T-cell (primary cell): ENCODE measurements around the gene NEURL1. TPM values are rescaled to one million over a fixed set of nuclear protein-coding genes. Genes with fewer than 3 reads are reported as not detected.
A peak's percentile ranks its signal among the peaks of the same experiment; 100 is the strongest.
"Not testable (repeated sequence)": the region's sequence is repeated elsewhere in the genome, so short reads cannot be mapped to it uniquely, and the experiment has no call there.

Experiments used
- ATAC-seq, 4 experiments: fragments of 200-7000 bp in 3 of 4; fragments of 150-1000 bp in 1 of 4; cut with Tn5 transposase; replicated peaks in 1 of 4; 1 replicate in 3 of 4; 2 replicates in 1 of 4; pipeline ENCODE4 v1.10.0; 2021; ENCODE audit warnings: moderate library complexity in 3 of 4, mild to moderate bottlenecking in 2 of 4, moderate number of reproducible peaks in 1 of 4
- CTCF ChIA-PET, 2 donors: fragments of 300-600 bp; sonication (Branson Sonifier 250); formaldehyde crosslinking; loops; one replicate each; lab custom pipeline; 2022; ENCODE audit warnings: antibody characterized with exemption in 2 of 2; lab: Charles Lee
- POLR2A ChIA-PET, 2 donors: fragments of 300-600 bp; sonication (Branson Sonifier 250); formaldehyde crosslinking; loops; one replicate each; lab custom pipeline; 2022; ENCODE audit warnings: antibody characterized with exemption in 2 of 2; lab: Charles Lee
- DNase-seq, 35 experiments: peaks; one replicate each; pipeline versions ENCODE4 v3.0.0 to v3.0.0-alpha.2; 2013 to 2023
- H3K27ac ChIP-seq: one replicate; pipeline ENCODE4 v1.5.1; 2013; ENCODE audit warnings: low read length
- H3K27me3 ChIP-seq, 2 experiments: replicated peaks in 1 of 2; 1 replicate in 1 of 2; 2 replicates in 1 of 2; pipeline versions ENCODE4 v1.6.1 to v1.7.0; 2013; ENCODE audit warnings: low read length in 1 of 2, mixed read lengths in 1 of 2; ENCODE audit not compliant: control insufficient read depth in 2 of 2, insufficient read depth in 2 of 2; ENCODE audit errors: extremely low read depth in 1 of 2
- H3K36me3 ChIP-seq, 2 donors: 1 replicate in 1 of 2; 2 replicates in 1 of 2; pipeline versions ENCODE4 v1.6.1 to v1.7.0; 2013; ENCODE audit warnings: low read length in 1 of 2; ENCODE audit not compliant: control insufficient read depth in 2 of 2, insufficient read depth in 1 of 2; ENCODE audit errors: extremely low read depth in 1 of 2
- H3K4me1 ChIP-seq, 2 experiments: 1 replicate in 1 of 2; 2 replicates in 1 of 2; pipeline versions ENCODE4 v1.6.1 to v1.7.0; 2013; ENCODE audit warnings: low read length in 2 of 2, mixed read lengths in 1 of 2; ENCODE audit not compliant: insufficient read depth in 2 of 2, control insufficient read depth in 1 of 2; ENCODE audit errors: extremely low read depth in 1 of 2
- H3K4me3 ChIP-seq, 2 donors: 1 replicate in 1 of 2; 2 replicates in 1 of 2; pipeline versions ENCODE4 v1.5.1 to v1.7.0; 2013; ENCODE audit warnings: mild to moderate bottlenecking in 2 of 2, low read length in 1 of 2, moderate library complexity in 1 of 2; ENCODE audit not compliant: control insufficient read depth in 1 of 2; ENCODE audit errors: extremely low read depth in 1 of 2
- H3K9me3 ChIP-seq: 2 replicates; pipeline ENCODE4 v1.7.0; 2013
- H3K27ac Mint-ChIP-seq, 2 donors: one replicate each; pipeline ENCODE4 v1.8.0; 2020 to 2021; ENCODE audit warnings: mild to moderate bottlenecking in 2 of 2, mixed read lengths in 2 of 2
- H3K27me3 Mint-ChIP-seq, 2 donors: one replicate each; pipeline ENCODE4 v1.8.0; 2021 to 2022; ENCODE audit warnings: mixed read lengths in 2 of 2
- H3K36me3 Mint-ChIP-seq: one replicate; pipeline ENCODE4 v1.8.0; 2021; ENCODE audit warnings: mixed read lengths
- H3K4me1 Mint-ChIP-seq, 3 donors: one replicate each; pipeline ENCODE4 v1.8.0; 2020 to 2022; ENCODE audit warnings: mixed read lengths in 3 of 3, mild to moderate bottlenecking in 1 of 3
- H3K4me3 Mint-ChIP-seq, 3 donors: one replicate each; pipeline ENCODE4 v1.8.0; 2020 to 2022; ENCODE audit warnings: mild to moderate bottlenecking in 3 of 3, mixed read lengths in 3 of 3, moderate library complexity in 3 of 3
- H3K9me3 Mint-ChIP-seq, 3 donors: one replicate each; pipeline ENCODE4 v1.8.0; 2020 to 2022; ENCODE audit warnings: mixed read lengths in 3 of 3
- WGBS: methylation state at CpG from one replicate; pipeline ENCODE4 v1.1.5; 2013; ENCODE audit warnings: missing lambda C conversion rate; ENCODE audit not compliant: insufficient coverage; 5-methylcytosine and 5-hydroxymethylcytosine counted together
- total RNA-seq, 35 experiments: library from RNA in 6 of 35; stranded (reverse) in 6 of 35; fragments of 120-200 nt in 1 of 35; gene quantifications; one replicate each; pipeline versions ENCODE4 v1.2.1 to v1.2.4 and lab custom pipeline; 2013 to 2026

Gene NEURL1
- total RNA-seq, 5 donors from 2014 or later (not counting 1 experiment from before 2014, with no cell fraction given) = 0.46 to 1.7 (median 0.84) TPM

DNA sequence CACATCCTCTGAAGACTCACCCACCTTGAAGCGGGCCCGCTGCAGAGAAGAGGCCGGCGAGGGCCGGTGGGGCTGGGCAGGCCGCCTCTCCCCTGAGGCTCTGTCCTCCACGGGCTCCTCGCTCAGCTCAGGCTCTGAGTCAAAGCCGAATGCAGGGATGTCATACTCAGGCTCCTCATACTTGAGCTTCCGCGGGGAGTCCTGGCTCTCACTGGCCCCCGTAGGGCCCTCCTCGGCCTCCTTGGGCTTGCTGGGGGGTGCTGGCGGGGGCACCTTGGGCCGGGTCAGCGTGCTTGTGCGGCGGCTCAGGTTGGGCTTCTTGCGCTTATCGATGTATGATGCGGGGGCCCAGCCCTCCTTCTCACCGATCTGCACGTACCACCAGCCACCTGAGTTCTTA is 109.9 kb downstream of the NEURL1 start:
- WGBS = 92% methylated on average over 23 of the region's 23 CpGs
- no peak overlapping the region for H3K4me3 Mint-ChIP-seq
- CTCF ChIA-PET = no interaction called here
- H3K4me1 ChIP-seq = no peaks in the 10 kb centered on the region
- peaks cover 4% of the 10 kb centered on the region for H3K36me3 Mint-ChIP-seq
- H3K27ac ChIP-seq = no peak overlapping the region
- no peaks in the 10 kb centered on the region for H3K27me3 Mint-ChIP-seq
- POLR2A ChIA-PET = no interaction called here
- no peak overlapping the region for H3K27ac Mint-ChIP-seq
- H3K4me3 ChIP-seq = no peak overlapping the region
- ATAC-seq (no peak), DNase-seq (no peak)
- H3K27me3 ChIP-seq = peaks cover 0 to 3% of the 10 kb centered on the region in 2 experiments
- no peaks in the 10 kb centered on the region for H3K9me3 Mint-ChIP-seq
- H3K36me3 ChIP-seq = peaks cover 0 to 3% of the 10 kb centered on the region in 2 donors
- H3K9me3 ChIP-seq = no peaks in the 10 kb centered on the region
- no peaks in the 10 kb centered on the region for H3K4me1 Mint-ChIP-seq

- no peak for ATAC-seq
- Histone ChIP-seq H3K27ac (no peak overlapping the region), H3K9me3 (no peaks in the 10 kb centered on the region), H3K4me3 (no peak overlapping the region), H3K36me3 (peaks cover 0 to 6% of the 10 kb centered on the region in 2 donors), H3K4me1 (no peaks in the 10 kb centered on the region), H3K27me3 (peaks cover 0 to 3% of the 10 kb centered on the region in 2 experiments)
- Mint-ChIP-seq H3K27me3 (no peaks in the 10 kb centered on the region), H3K36me3 (peaks cover 4% of the 10 kb centered on the region), H3K27ac (no peak overlapping the region), H3K4me1 (no peaks in the 10 kb centered on the region), H3K9me3 (no peaks in the 10 kb centered on the region), H3K4me3 (no peak overlapping the region)
- ChIA-PET CTCF (interaction anchor here (0.6 to 2.8 kb wide), 7 partner anchors 9 to 721 kb away, joined by 5 to 18 read pairs (median 7); no protein-coding TSS in a partner anchor), POLR2A (interaction anchor here in 1 of 2 donors (0.5 kb wide), 1 partner anchor 177 kb away, joined by 3 read pairs; no protein-coding TSS in a partner anchor)
- DNase-seq = peak in 25 of 35 experiments; percentile 10 to 65 (median 27)
- WGBS = 83% methylated on average over 8 of the region's 12 CpGs
These were observed 112.0 kb downstream of the NEURL1 start for GRCh38 chr10:103605359-103606096.

DNA sequence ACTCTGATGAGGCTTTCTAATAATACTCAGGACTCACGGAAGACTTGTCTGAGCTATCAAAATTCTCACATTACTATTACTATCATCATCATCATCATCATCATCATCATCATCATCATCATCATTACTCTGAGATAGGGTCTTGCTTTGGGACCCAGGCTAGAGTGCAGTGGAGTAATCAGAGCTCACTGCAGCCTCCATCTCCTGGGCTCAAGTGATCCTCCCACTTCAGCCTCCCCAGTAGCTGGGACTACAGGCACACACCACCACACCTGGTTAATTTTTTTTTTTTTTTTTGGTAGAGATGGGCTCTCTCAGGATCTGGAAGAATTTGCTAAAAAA is 112.6 kb downstream of the NEURL1 start:
- DNase-seq, H3K36me3 Mint-ChIP-seq, H3K4me3 ChIP-seq, ATAC-seq, H3K4me1 ChIP-seq, H3K27ac ChIP-seq, H3K9me3 Mint-ChIP-seq, H3K4me3 Mint-ChIP-seq, H3K4me1 Mint-ChIP-seq, H3K27ac Mint-ChIP-seq, H3K27me3 Mint-ChIP-seq, H3K36me3 ChIP-seq, H3K9me3 ChIP-seq, H3K27me3 ChIP-seq: not testable (repeated sequence)
- ChIA-PET POLR2A (interaction anchor here in 1 of 2 donors (0.5 kb wide), 1 partner anchor 176 kb away, joined by 3 read pairs; no protein-coding TSS in a partner anchor), CTCF (interaction anchor here (0.5 to 2.8 kb wide), 13 partner anchors 8 to 721 kb away, joined by 3 to 18 read pairs (median 5); no protein-coding TSS in a partner anchor)
- 100% methylated on average over 1 of the region's 1 CpG for WGBS

DNA sequence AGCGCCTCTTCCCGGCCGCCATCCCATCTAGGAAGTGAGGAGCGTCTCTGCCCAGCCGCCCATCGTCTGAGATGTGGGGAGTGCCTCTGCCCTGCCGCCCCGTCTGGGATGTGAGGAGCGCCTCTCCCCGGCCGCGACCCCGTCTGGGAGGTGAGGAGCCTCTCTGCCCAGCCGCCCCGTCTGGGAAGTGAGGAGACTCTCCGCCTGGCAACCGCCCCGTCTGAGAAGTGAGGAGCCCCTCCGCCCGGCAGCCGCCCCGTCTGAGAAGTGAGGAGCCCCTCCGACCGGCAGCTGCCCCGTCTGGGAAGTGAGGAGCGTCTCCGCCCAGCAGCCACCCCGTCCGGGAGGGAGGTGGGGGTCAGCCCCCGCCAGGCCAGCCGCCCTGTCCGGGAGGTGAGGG is 113.5 kb downstream of the NEURL1 start:
- H3K9me3 Mint-ChIP-seq, H3K4me3 Mint-ChIP-seq, POLR2A ChIA-PET, H3K4me1 Mint-ChIP-seq, H3K4me3 ChIP-seq, DNase-seq, CTCF ChIA-PET, H3K27me3 Mint-ChIP-seq, H3K36me3 Mint-ChIP-seq, H3K36me3 ChIP-seq, H3K4me1 ChIP-seq, H3K27ac ChIP-seq, H3K9me3 ChIP-seq, H3K27me3 ChIP-seq, H3K27ac Mint-ChIP-seq, ATAC-seq: not testable (repeated sequence)
- 97% methylated on average over 22 of the region's 32 CpGs for WGBS

GRCh38 chr10:103608056-103608455 is 114.6 kb downstream of the NEURL1 start:
- POLR2A ChIA-PET, H3K27ac Mint-ChIP-seq, H3K27ac ChIP-seq, H3K4me3 ChIP-seq, H3K36me3 ChIP-seq, ATAC-seq, H3K4me1 ChIP-seq, H3K9me3 ChIP-seq, H3K36me3 Mint-ChIP-seq, H3K4me3 Mint-ChIP-seq, H3K27me3 ChIP-seq, H3K9me3 Mint-ChIP-seq, H3K4me1 Mint-ChIP-seq, DNase-seq, CTCF ChIA-PET, H3K27me3 Mint-ChIP-seq: not testable (repeated sequence)
- 100% methylated on average over 4 of the region's 11 CpGs for WGBS

DNA sequence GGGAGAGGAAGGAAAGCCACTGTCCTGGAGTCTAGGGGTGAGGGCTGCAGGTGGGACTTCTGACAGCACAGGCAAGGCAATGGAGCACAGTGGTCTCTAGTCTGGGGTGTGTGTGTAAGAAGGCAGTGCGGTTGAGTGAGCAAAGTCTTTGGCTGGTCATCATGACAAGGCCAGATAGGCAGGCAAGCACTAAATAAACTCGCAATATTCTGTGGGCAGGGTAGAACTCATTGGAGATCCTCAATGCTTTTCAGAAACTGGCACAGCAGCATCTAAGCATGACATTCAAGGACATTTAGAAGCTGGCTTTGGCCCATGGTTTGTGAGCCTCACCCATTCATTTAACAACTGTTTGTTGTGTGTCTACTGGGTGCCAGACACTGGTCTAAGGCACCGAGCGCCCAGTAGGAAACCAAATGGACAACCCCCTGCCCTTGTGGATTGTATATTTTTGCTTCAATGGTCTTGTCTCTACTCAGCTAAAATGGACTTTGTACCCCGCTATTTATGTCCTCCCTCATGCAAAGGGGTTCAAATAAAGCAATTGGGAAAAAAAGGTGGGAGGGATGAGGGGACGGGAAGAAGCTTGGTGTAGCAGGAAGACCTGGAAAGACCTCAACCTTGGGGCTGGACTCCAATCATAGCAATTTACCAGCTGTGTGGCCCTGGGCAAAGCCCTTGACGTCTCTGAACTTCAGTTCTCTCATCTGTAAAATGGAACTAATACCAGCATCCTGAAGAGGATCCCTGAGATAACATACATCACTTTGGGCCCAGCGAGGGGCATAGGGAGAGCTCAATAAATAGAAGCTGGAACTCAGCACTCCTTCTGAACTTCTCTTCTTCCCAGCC is 116.0 kb downstream of the NEURL1 start:
- CTCF ChIA-PET = interaction anchor here in 1 of 2 donors (1.5 kb wide), 1 partner anchor 77 kb away, joined by 4 read pairs; no protein-coding TSS in a partner anchor
- POLR2A ChIA-PET = interaction anchor here in 1 of 2 donors (0.7 kb wide), 1 partner anchor 99 kb away, joined by 5 read pairs; no protein-coding TSS in a partner anchor
- 100% methylated on average over 3 of the region's 8 CpGs for WGBS

More for the DNA sequence above, 116.0 kb downstream of the NEURL1 start:
- no peak for DNase-seq
- no peaks in the 10 kb centered on the region for H3K9me3 ChIP-seq
- H3K4me1 Mint-ChIP-seq = no peaks in the 10 kb centered on the region
- H3K27me3 ChIP-seq = peaks cover 0 to 3% of the 10 kb centered on the region in 2 experiments
- H3K27ac Mint-ChIP-seq = peak overlapping the region in 1 of 2 donors; percentile 5
- H3K27ac ChIP-seq = no peak overlapping the region
- peaks cover 6% of the 10 kb centered on the region for H3K36me3 Mint-ChIP-seq
- H3K36me3 ChIP-seq = peaks cover 0 to 3% of the 10 kb centered on the region in 2 donors
- no peak overlapping the region for H3K4me3 Mint-ChIP-seq
- H3K27me3 Mint-ChIP-seq = no peaks in the 10 kb centered on the region
- H3K9me3 Mint-ChIP-seq = no peaks in the 10 kb centered on the region
- no peak overlapping the region for H3K4me3 ChIP-seq
- no peaks in the 10 kb centered on the region for H3K4me1 ChIP-seq
- no peak for ATAC-seq
